Upper lobe of left lung (tissue), 6 donors: Measurements from ENCODE around the gene B3GAT1. TPM values are rescaled to one million over a fixed set of nuclear protein-coding genes. Genes with fewer than 3 reads are reported as not detected.

Source experiments
- ATAC-seq, 2 donors: fragments of 200-7000 bp; cut with Tn5 transposase; one replicate each; pipeline ENCODE4 v1.9.1; 2022; ENCODE audit warnings: mild to moderate bottlenecking in 2 of 2, moderate library complexity in 2 of 2; ENCODE audit not compliant: low FRiP score in 2 of 2
- DNase-seq, 2 donors: peaks; one replicate each; pipeline ENCODE4 v3.0.0-alpha.2; 2019 to 2020
- H3K27ac ChIP-seq, 4 donors: fragments of 200-600 bp; sonication (generic); one replicate each; pipeline ENCODE4 v1.5.1; 2016 to 2019
- H3K27me3 ChIP-seq, 4 donors: fragments of 200-600 bp; sonication (generic); one replicate each; pipeline ENCODE4 v1.5.1; 2017 to 2019
- H3K36me3 ChIP-seq, 4 donors: fragments of 200-600 bp; sonication (generic); one replicate each; pipeline ENCODE4 v1.5.1; 2016 to 2019
- H3K4me1 ChIP-seq, 4 donors: fragments of 200-600 bp; sonication (generic); one replicate each; pipeline ENCODE4 v1.5.1; 2018 to 2019
- H3K4me3 ChIP-seq, 4 donors: fragments of 200-600 bp; sonication (generic); one replicate each; pipeline ENCODE4 v1.5.1; 2017 to 2019; ENCODE audit warnings: mild to moderate bottlenecking in 2 of 4, moderate library complexity in 1 of 4
- H3K9me3 ChIP-seq, 4 donors: fragments of 200-600 bp; sonication (generic); one replicate each; pipeline ENCODE4 v1.5.1; 2018 to 2019
- EP300 ChIP-seq, 4 donors: sonication (generic); formaldehyde crosslinking; IDR thresholded peaks; one replicate each; pipeline ENCODE4 v1.5.1; 2017; ENCODE audit warnings: antibody characterized with exemption in 4 of 4, control low read depth in 2 of 4
- POLR2A ChIP-seq, 4 donors: fragments of 450-650 bp; IDR thresholded peaks; one replicate each; pipeline ENCODE4 v1.5.1; 2016 to 2017; ENCODE audit warnings: antibody characterized with exemption in 4 of 4, mild to moderate bottlenecking in 2 of 4
- POLR2AphosphoS5 ChIP-seq, 2 donors: sonication (generic); formaldehyde crosslinking; IDR thresholded peaks; one replicate each; pipeline ENCODE4 v1.5.1; 2017; ENCODE audit warnings: antibody characterized with exemption in 2 of 2
- WGBS, 2 donors: methylation state at CpG; one replicate each; pipeline ENCODE4 v1.1.5; 2017 to 2018; 5-methylcytosine and 5-hydroxymethylcytosine counted together
- total RNA-seq, 6 donors: library from RNA; depleted of rRNA in 4 of 6; stranded (reverse); fragments of >200 nt in 4 of 6; gene quantifications; one replicate each; pipeline versions ENCODE4 v1.1.0 to v1.2.1, GENCODE V29; 2016 to 2021
- TF ChIP-seq, protein P1 (sequence below), 6 experiments: fragments of 450-650 bp in 4 of 6; fragments of 200-600 bp in 2 of 6; sonication (generic) in 2 of 6; IDR thresholded peaks; one replicate each; pipeline ENCODE4 v1.5.1; 2016 to 2019; ENCODE audit warnings: antibody characterized with exemption in 6 of 6
- donor health status: DM: no; HTN: no; CAD: no; lungs with moderate emphysema.
- donor health status: DM: no; HTN: yes; CAD: no; lungs with severe emphysema.

The B3GAT1 gene
- total RNA-seq, 6 donors from 2014 or later = under 0.01 to 2.7 (median 1.2) TPM

DNA sequence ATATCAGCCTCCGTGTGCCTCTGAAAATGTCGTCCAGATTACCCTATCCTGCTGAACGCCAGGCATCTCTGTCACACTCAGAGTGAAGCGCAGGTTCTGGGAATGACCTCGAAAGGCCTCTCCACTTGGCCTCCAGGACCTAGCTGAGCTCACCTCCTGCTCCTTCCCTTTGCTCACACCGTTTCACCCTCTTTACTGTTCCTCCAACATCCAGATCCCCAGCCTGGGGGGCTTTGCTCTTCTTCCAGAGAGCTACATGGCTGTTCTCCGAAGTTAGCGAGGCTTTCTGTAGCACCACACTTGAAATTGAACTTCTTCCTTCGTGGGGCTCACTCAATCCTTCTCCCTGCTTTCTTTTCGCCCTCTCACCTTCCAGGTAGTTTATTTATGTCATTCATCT, 52.4 kb downstream of the B3GAT1 start:
- Histone ChIP-seq H3K4me3 (no peak overlapping the region), H3K9me3 (no peaks in the 10 kb centered on the region), H3K27me3 (no peaks in the 10 kb centered on the region), H3K36me3 (no peaks in the 10 kb centered on the region), H3K27ac (no peak overlapping the region), H3K4me1 (peaks cover 0 to 3% (median 0%) of the 10 kb centered on the region in 4 donors)
- ATAC-seq (no peak), DNase-seq (no peak)
- 86 to 91% methylated on average over 10 of the region's 10 CpGs for WGBS, 2 donors
- no peak for TF ChIP-seq POLR2AphosphoS5 (IDR thresholded peaks at IDR 0.05)
- TF ChIP-seq EP300 (IDR thresholded peaks at IDR 0.05) = no peak
- no peak for TF ChIP-seq POLR2A (IDR thresholded peaks at IDR 0.05)
- TF ChIP-seq, protein P1, sequence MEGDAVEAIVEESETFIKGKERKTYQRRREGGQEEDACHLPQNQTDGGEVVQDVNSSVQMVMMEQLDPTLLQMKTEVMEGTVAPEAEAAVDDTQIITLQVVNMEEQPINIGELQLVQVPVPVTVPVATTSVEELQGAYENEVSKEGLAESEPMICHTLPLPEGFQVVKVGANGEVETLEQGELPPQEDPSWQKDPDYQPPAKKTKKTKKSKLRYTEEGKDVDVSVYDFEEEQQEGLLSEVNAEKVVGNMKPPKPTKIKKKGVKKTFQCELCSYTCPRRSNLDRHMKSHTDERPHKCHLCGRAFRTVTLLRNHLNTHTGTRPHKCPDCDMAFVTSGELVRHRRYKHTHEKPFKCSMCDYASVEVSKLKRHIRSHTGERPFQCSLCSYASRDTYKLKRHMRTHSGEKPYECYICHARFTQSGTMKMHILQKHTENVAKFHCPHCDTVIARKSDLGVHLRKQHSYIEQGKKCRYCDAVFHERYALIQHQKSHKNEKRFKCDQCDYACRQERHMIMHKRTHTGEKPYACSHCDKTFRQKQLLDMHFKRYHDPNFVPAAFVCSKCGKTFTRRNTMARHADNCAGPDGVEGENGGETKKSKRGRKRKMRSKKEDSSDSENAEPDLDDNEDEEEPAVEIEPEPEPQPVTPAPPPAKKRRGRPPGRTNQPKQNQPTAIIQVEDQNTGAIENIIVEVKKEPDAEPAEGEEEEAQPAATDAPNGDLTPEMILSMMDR (IDR thresholded peaks at IDR 0.05) = no peak

DNA sequence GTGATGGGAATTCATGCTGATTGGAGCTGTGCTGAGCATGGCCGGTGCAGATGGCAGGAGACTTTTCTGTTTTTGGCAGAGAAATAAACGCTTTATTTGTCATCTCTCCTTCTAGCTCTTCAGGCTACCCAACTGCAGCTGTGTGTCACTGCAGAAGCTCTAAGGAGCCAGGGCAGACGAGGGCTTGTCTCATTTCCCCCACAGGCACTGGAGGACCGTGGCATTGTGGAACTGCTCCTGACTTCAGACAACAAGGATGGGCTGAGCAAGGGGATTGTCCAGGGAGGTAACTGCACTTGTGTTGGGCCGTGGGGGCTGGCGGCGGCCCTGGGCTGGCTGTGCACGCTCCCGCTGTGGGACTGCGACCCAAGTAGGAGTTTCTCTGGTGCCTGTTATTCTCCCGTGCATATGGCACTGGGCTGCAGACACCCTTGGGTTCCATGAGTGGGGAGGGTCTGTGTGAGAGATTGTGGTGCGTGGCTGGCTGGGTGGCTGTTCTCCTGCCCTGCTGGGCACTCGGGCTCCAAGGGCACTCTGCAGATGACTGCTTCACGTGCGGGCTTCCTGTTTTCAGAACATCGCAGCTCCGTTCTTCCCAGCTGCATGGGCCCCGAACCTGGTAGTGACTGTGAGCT, 53.1 kb downstream of the B3GAT1 start:
- H3K27ac ChIP-seq = no peak overlapping the region
- H3K4me1 ChIP-seq = peaks cover 0 to 3% (median 0%) of the 10 kb centered on the region in 4 donors
- no peaks in the 10 kb centered on the region for H3K36me3 ChIP-seq
- DNase-seq (peak in 1 of 2 donors; percentile 75), ATAC-seq (no peak)
- H3K9me3 ChIP-seq = no peaks in the 10 kb centered on the region
- no peaks in the 10 kb centered on the region for H3K27me3 ChIP-seq
- TF ChIP-seq, protein P1 (IDR thresholded peaks at IDR 0.05) = no peak
- TF ChIP-seq POLR2A (IDR thresholded peaks at IDR 0.05) = no peak
- TF ChIP-seq POLR2AphosphoS5 (IDR thresholded peaks at IDR 0.05) = no peak
- TF ChIP-seq EP300 (IDR thresholded peaks at IDR 0.05) = no peak
- no peak overlapping the region for H3K4me3 ChIP-seq
- WGBS, 2 donors = 85 to 90% methylated on average over 6 to 16 of the region's 18 CpGs

DNA sequence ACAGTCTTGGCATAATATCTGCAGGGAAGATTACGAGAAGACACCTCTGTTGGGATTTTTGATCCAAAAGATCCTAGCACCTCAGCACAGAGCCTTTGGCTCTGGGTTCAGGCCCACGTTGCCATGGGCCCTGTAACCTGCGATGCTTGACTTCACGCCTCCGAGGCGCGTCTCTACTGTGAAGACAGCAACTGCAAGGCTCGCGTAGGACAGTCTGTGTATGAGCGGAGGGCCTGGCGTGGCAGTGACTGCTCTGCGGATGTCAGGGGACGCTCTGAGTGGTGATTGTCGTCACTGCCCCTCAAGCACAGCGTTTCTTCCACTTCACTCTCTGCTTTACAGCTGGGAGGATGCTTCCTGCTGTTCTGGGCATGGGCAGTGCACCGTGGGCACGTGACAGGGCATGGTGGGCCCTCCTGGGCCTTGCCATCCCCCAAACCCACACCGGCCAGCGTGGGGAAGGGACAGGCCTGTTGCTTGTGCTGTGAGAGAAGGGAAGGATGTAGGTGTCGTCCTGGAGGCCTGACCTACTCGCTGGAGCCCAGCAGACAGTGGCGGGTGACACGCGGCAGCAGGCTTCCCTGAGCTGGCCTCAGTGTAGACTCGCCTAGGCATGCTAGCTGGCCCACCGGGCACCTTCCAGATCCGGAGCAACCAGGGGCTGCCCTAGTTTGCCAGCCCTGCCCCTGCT, 53.7 kb downstream of the B3GAT1 start:
- ATAC-seq = peak in 1 of 2 donors; percentile 24
- H3K27ac ChIP-seq = no peak overlapping the region
- no peak overlapping the region for H3K4me3 ChIP-seq
- TF ChIP-seq, protein P1 (IDR thresholded peaks at IDR 0.05) = no peak
- TF ChIP-seq POLR2AphosphoS5 (IDR thresholded peaks at IDR 0.05) = no peak
- no peak for TF ChIP-seq POLR2A (IDR thresholded peaks at IDR 0.05)
- TF ChIP-seq EP300 (IDR thresholded peaks at IDR 0.05) = no peak
- peak in 1 of 2 donors; percentile 74 for DNase-seq
- H3K4me1 ChIP-seq = peaks cover 0 to 3% (median 0%) of the 10 kb centered on the region in 4 donors
- WGBS, 2 donors = 82 to 86% methylated on average over 23 to 26 of the region's 27 CpGs
- H3K27me3 ChIP-seq = no peaks in the 10 kb centered on the region
- no peaks in the 10 kb centered on the region for H3K36me3 ChIP-seq
- H3K9me3 ChIP-seq = no peaks in the 10 kb centered on the region

DNA sequence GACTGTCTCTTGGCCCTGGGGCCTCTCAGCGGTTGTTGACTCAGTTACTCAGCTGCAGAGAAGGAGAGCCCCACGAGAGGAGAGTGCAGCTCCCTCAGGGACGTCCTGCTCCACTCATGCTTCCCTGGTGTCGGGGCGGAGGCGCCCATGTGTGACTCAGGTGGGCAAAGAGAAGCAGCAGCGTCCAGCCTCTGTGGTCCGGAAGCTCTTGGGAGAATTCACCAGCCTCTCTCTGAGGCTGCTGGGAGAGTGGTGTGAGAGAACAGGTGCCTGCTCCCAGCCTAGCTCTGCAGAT, 54.5 kb downstream of the B3GAT1 start:
- Histone ChIP-seq H3K27ac (no peak overlapping the region), H3K36me3 (no peaks in the 10 kb centered on the region), H3K4me3 (no peak overlapping the region), H3K4me1 (peaks cover 0 to 3% (median 0%) of the 10 kb centered on the region in 4 donors), H3K27me3 (no peaks in the 10 kb centered on the region), H3K9me3 (no peaks in the 10 kb centered on the region)
- DNase-seq (peak in 1 of 2 donors; percentile 41), ATAC-seq (no peak)
- WGBS, 2 donors = 87 to 95% methylated on average over 4 to 8 of the region's 8 CpGs
- TF ChIP-seq POLR2A (IDR thresholded peaks at IDR 0.05) = no peak
- no peak for TF ChIP-seq EP300 (IDR thresholded peaks at IDR 0.05)
- TF ChIP-seq POLR2AphosphoS5 (IDR thresholded peaks at IDR 0.05) = no peak
- TF ChIP-seq, protein P1 (IDR thresholded peaks at IDR 0.05) = no peak
